Raji (cell line): ENCODE measurements around the gene USH1C.

ENCODE experiments used
- POLR2A ChIP-seq: IDR thresholded peaks from 2 replicates; pipeline ENCODE4 v1.6.1; 2011; ENCODE audit warnings: low read depth, low read length, control low read depth; ENCODE audit not compliant: insufficient read depth

Gene USH1C

DNA sequence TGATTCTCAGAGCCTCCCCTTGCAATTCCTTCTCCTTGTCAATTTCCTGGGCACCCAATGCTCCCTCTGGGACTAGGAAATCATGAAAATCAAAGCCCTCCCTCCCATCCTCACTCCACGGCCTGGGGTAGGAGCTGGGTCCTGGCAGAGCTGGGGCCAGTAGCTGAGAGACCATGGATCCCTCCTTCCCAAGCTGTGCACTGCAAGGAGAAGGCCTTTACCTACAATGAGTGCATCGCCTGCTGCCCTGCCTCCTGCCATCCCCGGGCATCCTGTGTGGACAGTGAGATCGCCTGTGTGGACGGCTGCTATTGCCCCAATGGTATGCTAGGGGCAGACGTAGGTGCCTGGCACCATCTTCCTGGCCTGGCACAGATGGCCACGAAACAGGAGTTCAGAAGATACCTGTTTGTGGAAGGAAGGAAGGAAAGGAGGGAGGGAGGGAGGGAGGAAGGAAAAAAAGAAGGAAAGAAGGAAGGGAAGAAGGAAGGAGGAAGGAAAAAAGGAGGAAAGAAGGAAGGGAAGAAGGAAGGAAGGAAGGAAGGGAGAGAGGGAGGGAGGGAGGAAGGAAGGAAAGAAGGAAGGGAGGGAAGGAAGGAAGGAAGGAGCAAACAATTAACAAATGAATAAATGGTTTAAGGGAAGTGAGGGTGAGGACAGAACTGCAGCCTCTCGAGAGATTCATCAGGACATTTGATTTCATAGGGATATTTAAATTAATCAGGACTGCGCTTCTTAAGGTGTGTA, 15.3 kb upstream of the USH1C start:
- TF ChIP-seq POLR2A, result no peak

GRCh38 chr11:17558916-17559315, 14.7 kb upstream of the USH1C start:
- TF ChIP-seq POLR2A, result no peak

- TF ChIP-seq POLR2A, result no peak
Measured at GRCh38 chr11:17558025-17558780, 14.0 kb upstream of the USH1C start.

- TF ChIP-seq POLR2A, result no peak
Measured at GRCh38 chr11:17556999-17557398, 12.8 kb upstream of the USH1C start.

DNA sequence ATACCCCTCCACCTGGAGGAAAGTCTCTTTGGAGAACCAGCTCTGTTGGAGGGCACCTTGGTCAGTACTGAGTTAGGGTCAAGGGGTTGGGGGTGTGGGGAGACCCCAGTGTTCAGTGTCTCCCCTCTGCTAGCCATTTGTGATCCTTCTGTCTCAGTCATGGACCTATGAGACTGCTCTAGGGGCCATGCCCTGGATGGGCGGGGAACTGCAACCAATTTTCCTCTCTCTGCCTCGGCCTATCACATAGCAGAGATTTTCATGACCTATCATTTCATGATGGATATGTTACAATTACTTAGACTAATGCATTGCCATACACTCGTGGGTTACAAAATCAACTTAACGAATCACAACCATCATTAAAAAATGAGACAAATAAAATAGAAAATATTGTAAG, 10.3 kb upstream of the USH1C start:
- no peak for TF ChIP-seq POLR2A

DNA sequence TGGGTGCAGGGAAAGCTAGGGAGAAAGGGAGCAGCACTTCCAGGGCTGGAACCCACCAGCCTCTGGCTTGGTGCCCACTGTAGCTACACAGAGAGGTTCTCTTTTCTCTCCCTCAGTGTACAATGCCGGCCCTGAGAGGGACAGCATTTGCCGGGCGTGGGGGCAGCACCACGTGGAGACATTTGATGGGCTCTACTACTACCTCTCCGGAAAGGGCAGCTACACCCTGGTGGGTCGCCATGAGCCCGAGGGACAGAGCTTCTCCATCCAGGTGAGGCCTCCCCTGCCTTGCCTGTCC, 9.0 kb upstream of the USH1C start:
- TF ChIP-seq POLR2A, result no peak

DNA sequence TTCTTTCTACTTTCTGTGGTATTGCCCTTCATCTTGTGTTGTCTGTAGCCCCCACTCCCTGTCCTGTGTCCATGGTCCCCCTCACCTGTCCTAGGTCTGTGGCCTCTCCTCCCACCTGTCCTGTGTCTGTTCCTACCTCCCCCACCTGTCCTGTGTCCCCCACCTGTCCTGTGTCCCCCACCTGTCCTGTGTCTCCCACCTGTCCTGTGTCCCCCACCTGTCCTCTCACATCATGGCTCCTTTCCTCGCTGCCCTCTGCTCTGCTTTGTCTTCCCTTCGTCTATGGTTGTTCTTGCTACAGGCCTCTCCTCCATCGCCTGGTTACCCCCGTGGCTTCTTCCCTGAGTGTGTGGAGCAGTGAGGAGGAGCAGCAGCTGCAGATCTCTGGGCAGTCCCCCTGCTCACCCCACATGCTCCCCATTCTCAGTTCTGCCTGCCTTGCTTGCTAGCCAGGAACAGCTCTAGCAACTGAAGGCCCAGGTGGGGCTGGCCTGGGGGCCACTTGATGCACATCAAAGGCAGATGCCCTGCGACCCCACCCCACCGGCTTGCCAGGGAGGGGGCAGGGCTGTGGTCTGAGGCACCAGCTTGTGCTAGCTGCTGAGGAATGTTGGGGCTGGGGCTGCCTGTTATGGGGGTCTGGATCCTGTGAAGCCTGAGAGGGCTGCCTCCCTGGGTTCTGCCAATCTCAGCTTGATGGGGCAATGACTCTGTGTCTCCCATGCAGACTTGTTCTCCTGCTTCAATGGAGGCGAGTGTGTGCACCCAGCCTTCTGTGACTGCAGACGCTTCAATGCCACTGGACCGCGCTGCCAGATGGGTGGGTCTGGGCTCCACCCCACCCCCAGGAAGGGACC, 8.4 kb upstream of the USH1C start:
- no peak for TF ChIP-seq POLR2A

DNA sequence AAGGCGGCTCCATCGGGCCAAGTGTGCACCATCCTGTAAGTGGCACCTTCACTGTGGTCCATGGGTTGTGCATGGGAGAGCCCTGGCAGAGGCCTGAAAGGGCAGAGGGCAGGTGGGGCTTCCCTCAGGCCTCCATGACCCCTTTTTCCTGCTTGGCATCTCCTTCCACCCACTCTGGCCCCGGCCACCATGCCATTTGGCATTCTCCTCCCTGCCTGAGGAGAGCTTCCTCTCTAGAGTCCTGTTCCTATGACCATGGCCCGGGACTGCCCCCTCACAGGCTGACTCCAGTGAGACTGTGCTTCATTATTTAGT, 7.8 kb upstream of the USH1C start:
- no peak for TF ChIP-seq POLR2A

GRCh38 chr11:17551347-17552040, 7.3 kb upstream of the USH1C start:
- no peak for TF ChIP-seq POLR2A

GRCh38 chr11:17550450-17551346, 6.5 kb upstream of the USH1C start:
- TF ChIP-seq POLR2A, result no peak

DNA sequence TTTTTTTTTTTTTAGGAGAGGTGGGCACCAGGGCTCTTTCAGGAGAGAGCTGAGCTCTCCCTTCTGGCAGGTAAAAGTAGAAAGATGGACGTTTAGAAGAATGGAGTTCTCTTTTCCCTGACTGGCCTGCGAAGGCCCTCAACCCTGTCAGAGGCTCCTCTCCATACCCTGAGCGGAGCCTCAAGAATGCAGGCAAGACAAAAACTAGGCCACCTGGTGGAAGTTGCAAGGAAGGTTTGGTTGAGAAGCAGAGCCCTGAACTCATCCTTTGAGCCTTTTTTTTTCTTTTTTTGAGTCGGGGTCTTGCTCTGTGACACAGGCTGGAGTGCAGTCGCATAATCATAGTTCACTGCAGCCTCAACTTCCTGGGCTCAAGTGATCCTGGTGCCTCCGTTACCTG, 4.2 kb upstream of the USH1C start:
- no peak for TF ChIP-seq POLR2A

GRCh38 chr11:17547932-17548331, 3.7 kb upstream of the USH1C start:
- no peak for TF ChIP-seq POLR2A

GRCh38 chr11:17547051-17547577, 2.9 kb upstream of the USH1C start, which contains the start of gene OTOG:
Gene OTOG, plus strand, starts transcription at chr11:17547259. Its CDS starts 114 bp downstream, at chr11:17547373.
- no peak for TF ChIP-seq POLR2A

DNA sequence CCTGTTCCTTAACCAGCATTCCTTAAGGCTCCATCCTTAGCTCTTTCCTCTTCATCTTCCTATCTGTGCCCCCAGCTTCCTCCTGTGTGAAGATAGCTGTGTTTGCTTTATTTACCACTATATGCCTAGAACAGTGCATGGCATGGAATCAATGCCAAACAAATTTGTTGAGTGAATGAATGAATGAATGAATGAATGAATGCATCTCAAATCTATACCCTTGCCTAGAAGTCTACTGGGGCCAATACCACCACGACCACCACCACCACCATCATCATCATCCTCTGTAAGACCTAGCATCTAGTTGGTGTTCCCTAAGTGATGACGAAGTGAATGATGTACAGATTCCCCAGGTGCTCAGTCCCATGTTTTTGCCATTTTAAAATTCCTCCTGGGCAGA, 2.0 kb upstream of the USH1C start:
- TF ChIP-seq POLR2A, result no peak
